Measurements from ENCODE around the gene SFI1. TPM values are rescaled to one million over a fixed set of nuclear protein-coding genes. Genes with fewer than 3 reads are reported as not detected.

The SFI1 gene
- polyA plus RNA-seq, 1 donor (not counting 4 experiments of a cell fraction or from before 2014, with no cell fraction given), result 10.7 TPM

DNA sequence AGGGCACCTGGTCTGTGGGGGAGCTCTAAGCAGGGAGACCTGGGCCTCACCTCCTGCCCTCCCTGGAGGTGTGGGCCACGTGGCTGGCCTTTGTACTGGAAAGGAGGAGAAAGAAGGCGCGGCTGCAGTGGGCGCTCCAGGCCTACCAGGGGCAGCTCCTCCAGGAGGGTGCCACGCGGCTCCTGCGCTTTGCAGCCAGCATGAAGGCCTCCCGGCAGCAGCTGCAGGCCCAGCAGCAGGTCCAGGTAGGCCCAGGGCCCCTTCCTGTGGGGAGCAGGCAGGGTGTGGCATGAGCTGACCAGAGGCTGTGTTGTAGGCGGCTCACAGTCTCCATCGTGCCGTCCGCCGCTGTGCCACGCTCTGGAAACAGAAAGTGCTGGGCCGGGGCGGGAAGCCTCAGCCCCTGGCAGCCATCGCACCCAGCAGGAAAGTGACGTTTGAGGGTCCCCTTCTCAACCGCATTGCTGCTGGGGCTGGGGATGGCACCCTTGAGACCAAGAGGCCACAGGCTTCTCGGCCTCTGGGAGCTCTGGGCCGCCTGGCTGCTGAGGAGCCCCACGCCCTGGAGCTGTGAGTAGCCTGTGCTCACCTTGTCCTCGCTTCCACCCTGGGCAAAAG is 117.1 kb downstream of the SFI1 start:
- Histone ChIP-seq H3K4me2 (ENCODE audit: control insufficient read depth, extremely low read depth, insufficient read depth, low read depth, low read length) (no peak overlapping the region), H3K4me3 (ENCODE audit: control insufficient read depth in 2 of 3, extremely low read depth in 1 of 3, insufficient read depth in 2 of 3, low read depth in 1 of 3, low read length in 3 of 3) (no peak overlapping the region), H3K9ac (ENCODE audit: control insufficient read depth, extremely low read depth, insufficient read depth, low read length) (no peak overlapping the region), H3K9me1 (ENCODE audit: control insufficient read depth, extremely low read depth, insufficient read depth, low read length) (peaks cover 2% of the 10 kb centered on the region), H3K4me1 (ENCODE audit: control insufficient read depth, extremely low read depth, insufficient read depth, low read length) (peaks cover 3% of the 10 kb centered on the region), H3K79me2 (ENCODE audit: control insufficient read depth, insufficient read depth, low read length) (no peaks in the 10 kb centered on the region), H3K36me3 (ENCODE audit: control insufficient read depth in 2 of 2, extremely low read depth in 1 of 2, insufficient read depth in 2 of 2, low read length in 2 of 2) (peaks cover 9 to 11% of the 10 kb centered on the region in 2 experiments), H3K27me3 (ENCODE audit: control insufficient read depth, extremely low read depth, insufficient read depth, low read length) (no peaks in the 10 kb centered on the region), H2AFZ (ENCODE audit: control insufficient read depth, low read length) (no peak overlapping the region), H3K9me3 (ENCODE audit: control insufficient read depth, low read depth, low read length) (no peaks in the 10 kb centered on the region), H4K20me1 (ENCODE audit: control insufficient read depth, extremely low read depth, insufficient read depth, low read length) (peaks cover 11% of the 10 kb centered on the region), H3K27ac (ENCODE audit: control insufficient read depth, insufficient read depth, low read length) (no peak overlapping the region)
- FAIRE-seq (no peak), DNase-seq (ENCODE audit: low read depth, low spot score) (no peak)
- TF ChIP-seq EZH2 (IDR thresholded peaks at IDR 0.05; ENCODE audit: low read length), result no peak
- TF ChIP-seq, protein P1, sequence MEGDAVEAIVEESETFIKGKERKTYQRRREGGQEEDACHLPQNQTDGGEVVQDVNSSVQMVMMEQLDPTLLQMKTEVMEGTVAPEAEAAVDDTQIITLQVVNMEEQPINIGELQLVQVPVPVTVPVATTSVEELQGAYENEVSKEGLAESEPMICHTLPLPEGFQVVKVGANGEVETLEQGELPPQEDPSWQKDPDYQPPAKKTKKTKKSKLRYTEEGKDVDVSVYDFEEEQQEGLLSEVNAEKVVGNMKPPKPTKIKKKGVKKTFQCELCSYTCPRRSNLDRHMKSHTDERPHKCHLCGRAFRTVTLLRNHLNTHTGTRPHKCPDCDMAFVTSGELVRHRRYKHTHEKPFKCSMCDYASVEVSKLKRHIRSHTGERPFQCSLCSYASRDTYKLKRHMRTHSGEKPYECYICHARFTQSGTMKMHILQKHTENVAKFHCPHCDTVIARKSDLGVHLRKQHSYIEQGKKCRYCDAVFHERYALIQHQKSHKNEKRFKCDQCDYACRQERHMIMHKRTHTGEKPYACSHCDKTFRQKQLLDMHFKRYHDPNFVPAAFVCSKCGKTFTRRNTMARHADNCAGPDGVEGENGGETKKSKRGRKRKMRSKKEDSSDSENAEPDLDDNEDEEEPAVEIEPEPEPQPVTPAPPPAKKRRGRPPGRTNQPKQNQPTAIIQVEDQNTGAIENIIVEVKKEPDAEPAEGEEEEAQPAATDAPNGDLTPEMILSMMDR (optimal IDR thresholded peaks at IDR 0.05 in 1 of 3, IDR thresholded peaks at IDR 0.05 in 1 of 3, conservative IDR thresholded peaks at IDR 0.05 in 1 of 3; ENCODE audit: extremely low read depth in 1 of 3, insufficient read depth in 2 of 3, low read length in 3 of 3), result no peak
- dilution Hi-C loops (cut with MboI; ENCODE audit: extremely low pct_ligation_motif_present, low sequenced_read_pairs), result no loop called here

- Histone ChIP-seq H4K20me1 (ENCODE audit: control insufficient read depth, extremely low read depth, insufficient read depth, low read length) (peaks cover 11% of the 10 kb centered on the region), H3K4me2 (ENCODE audit: control insufficient read depth, extremely low read depth, insufficient read depth, low read depth, low read length) (no peak overlapping the region), H3K27ac (ENCODE audit: control insufficient read depth, insufficient read depth, low read length) (no peak overlapping the region), H3K36me3 (ENCODE audit: control insufficient read depth in 2 of 2, extremely low read depth in 1 of 2, insufficient read depth in 2 of 2, low read length in 2 of 2) (peaks cover 12 to 14% of the 10 kb centered on the region in 2 experiments), H3K4me3 (ENCODE audit: control insufficient read depth in 2 of 3, extremely low read depth in 1 of 3, insufficient read depth in 2 of 3, low read depth in 1 of 3, low read length in 3 of 3) (no peak overlapping the region), H3K27me3 (ENCODE audit: control insufficient read depth, extremely low read depth, insufficient read depth, low read length) (no peaks in the 10 kb centered on the region), H3K79me2 (ENCODE audit: control insufficient read depth, insufficient read depth, low read length) (no peaks in the 10 kb centered on the region), H3K4me1 (ENCODE audit: control insufficient read depth, extremely low read depth, insufficient read depth, low read length) (peaks cover 8% of the 10 kb centered on the region), H3K9me1 (ENCODE audit: control insufficient read depth, extremely low read depth, insufficient read depth, low read length) (peaks cover 2% of the 10 kb centered on the region), H3K9me3 (ENCODE audit: control insufficient read depth, low read depth, low read length) (no peaks in the 10 kb centered on the region), H2AFZ (ENCODE audit: control insufficient read depth, low read length) (no peak overlapping the region), H3K9ac (ENCODE audit: control insufficient read depth, extremely low read depth, insufficient read depth, low read length) (no peak overlapping the region)
- TF ChIP-seq EZH2 (IDR thresholded peaks at IDR 0.05; ENCODE audit: low read length), result no peak
- TF ChIP-seq, protein P1 (optimal IDR thresholded peaks at IDR 0.05 in 1 of 3, IDR thresholded peaks at IDR 0.05 in 1 of 3, conservative IDR thresholded peaks at IDR 0.05 in 1 of 3; ENCODE audit: extremely low read depth in 1 of 3, insufficient read depth in 2 of 3, low read length in 3 of 3), result no peak
- DNase-seq (ENCODE audit: low read depth, low spot score) (no peak), FAIRE-seq (no peak)
- dilution Hi-C loops (cut with MboI; ENCODE audit: extremely low pct_ligation_motif_present, low sequenced_read_pairs), result no loop called here
Observed at GRCh38 chr22:31613904-31614296, 117.6 kb downstream of the SFI1 start.
